ENCODE measurements around the gene FDXR. TPM values are rescaled to one million over a fixed set of nuclear protein-coding genes. Genes with fewer than 3 reads are reported as not detected.
"Not testable (repeated sequence)": the region's sequence is repeated elsewhere in the genome, so short reads cannot be mapped to it uniquely, and the experiment has no call there.

Gene FDXR
- polyA plus RNA-seq, 1 donor, result 6.3 TPM

GRCh38 chr17:74871356-74872076, 1.3 kb downstream of the FDXR start:
- Histone ChIP-seq H3K27ac (ENCODE audit: low read length) (no peak overlapping the region), H3K9me3 (ENCODE audit: control insufficient read depth, low read depth, low read length) (no peaks in the 10 kb centered on the region), H3K4me1 (ENCODE audit: control insufficient read depth, insufficient read depth, low read length) (peaks cover 10% of the 10 kb centered on the region), H3K36me3 (ENCODE audit: control insufficient read depth, insufficient read depth, low read length) (no peaks in the 10 kb centered on the region), H3K27me3 (ENCODE audit: control insufficient read depth, insufficient read depth, low read length) (no peaks in the 10 kb centered on the region), H3K4me3 (ENCODE audit: low read length) (no peak overlapping the region)
- DNase-seq, result no peak
- 95% methylated on average over 4 of the region's 11 CpGs for WGBS (ENCODE audit: insufficient coverage, low lambda C conversion rate)

- DNase-seq, result no peak
Measured at GRCh38 chr17:74870512-74870911, 2.3 kb downstream of the FDXR start.

GRCh38 chr17:74870028-74870427, 2.8 kb downstream of the FDXR start:
- not testable (repeated sequence) for DNase-seq; H3K4me3 ChIP-seq (ENCODE audit: low read length); H3K4me1 ChIP-seq (ENCODE audit: control insufficient read depth, insufficient read depth, low read length); H3K27ac ChIP-seq (ENCODE audit: low read length); H3K36me3 ChIP-seq (ENCODE audit: control insufficient read depth, insufficient read depth, low read length); H3K9me3 ChIP-seq (ENCODE audit: control insufficient read depth, low read depth, low read length); H3K27me3 ChIP-seq (ENCODE audit: control insufficient read depth, insufficient read depth, low read length)
- no CpG with 5 or more reads among the region's 9 CpGs for WGBS (ENCODE audit: insufficient coverage, low lambda C conversion rate)

More at GRCh38 chr17:74870512-74870911, 2.3 kb downstream of the FDXR start:
- Histone ChIP-seq H3K36me3 (ENCODE audit: control insufficient read depth, insufficient read depth, low read length) (no peaks in the 10 kb centered on the region), H3K9me3 (ENCODE audit: control insufficient read depth, low read depth, low read length) (no peaks in the 10 kb centered on the region), H3K27me3 (ENCODE audit: control insufficient read depth, insufficient read depth, low read length) (no peaks in the 10 kb centered on the region), H3K4me1 (ENCODE audit: control insufficient read depth, insufficient read depth, low read length) (peaks cover 10% of the 10 kb centered on the region), H3K4me3 (ENCODE audit: low read length) (no peak overlapping the region), H3K27ac (ENCODE audit: low read length) (no peak overlapping the region)
- no CpG with 5 or more reads among the region's 3 CpGs for WGBS (ENCODE audit: insufficient coverage, low lambda C conversion rate)

- Histone ChIP-seq H3K9me3 (ENCODE audit: control insufficient read depth, low read depth, low read length) (no peaks in the 10 kb centered on the region), H3K36me3 (ENCODE audit: control insufficient read depth, insufficient read depth, low read length) (no peaks in the 10 kb centered on the region), H3K4me1 (ENCODE audit: control insufficient read depth, insufficient read depth, low read length) (peaks cover 7% of the 10 kb centered on the region), H3K4me3 (ENCODE audit: low read length) (no peak overlapping the region), H3K27ac (ENCODE audit: low read length) (no peak overlapping the region), H3K27me3 (ENCODE audit: control insufficient read depth, insufficient read depth, low read length) (no peaks in the 10 kb centered on the region)
- DNase-seq, result no peak
- WGBS (ENCODE audit: insufficient coverage, low lambda C conversion rate), result no CpG with 5 or more reads among the region's 6 CpGs
Measured at GRCh38 chr17:74868908-74869255, 3.9 kb downstream of the FDXR start.

- 71% methylated on average over 5 of the region's 12 CpGs for WGBS (ENCODE audit: insufficient coverage, low lambda C conversion rate)
- Histone ChIP-seq H3K4me1 (ENCODE audit: control insufficient read depth, insufficient read depth, low read length) (peaks cover 7% of the 10 kb centered on the region), H3K27me3 (ENCODE audit: control insufficient read depth, insufficient read depth, low read length) (peaks cover under 1% of the 10 kb centered on the region), H3K36me3 (ENCODE audit: control insufficient read depth, insufficient read depth, low read length) (no peaks in the 10 kb centered on the region), H3K9me3 (ENCODE audit: control insufficient read depth, low read depth, low read length) (no peaks in the 10 kb centered on the region), H3K27ac (ENCODE audit: low read length) (no peak overlapping the region), H3K4me3 (ENCODE audit: low read length) (no peak overlapping the region)
- DNase-seq, result no peak
Measured at GRCh38 chr17:74868251-74868907, 4.4 kb downstream of the FDXR start.

- Histone ChIP-seq H3K27me3 (ENCODE audit: control insufficient read depth, insufficient read depth, low read length) (peaks cover 13% of the 10 kb centered on the region), H3K27ac (ENCODE audit: low read length) (no peak overlapping the region), H3K4me1 (ENCODE audit: control insufficient read depth, insufficient read depth, low read length) (peaks cover 13% of the 10 kb centered on the region), H3K9me3 (ENCODE audit: control insufficient read depth, low read depth, low read length) (no peaks in the 10 kb centered on the region), H3K4me3 (ENCODE audit: low read length) (no peak overlapping the region), H3K36me3 (ENCODE audit: control insufficient read depth, insufficient read depth, low read length) (no peaks in the 10 kb centered on the region)
- WGBS (ENCODE audit: insufficient coverage, low lambda C conversion rate), result no CpG with 5 or more reads among the region's 19 CpGs
- DNase-seq, result no peak
Measured at GRCh38 chr17:74866198-74866835, 6.5 kb downstream of the FDXR start.

- Histone ChIP-seq H3K27ac (ENCODE audit: low read length) (no peak overlapping the region), H3K9me3 (ENCODE audit: control insufficient read depth, low read depth, low read length) (peaks cover 6% of the 10 kb centered on the region), H3K4me1 (ENCODE audit: control insufficient read depth, insufficient read depth, low read length) (peaks cover 17% of the 10 kb centered on the region), H3K27me3 (ENCODE audit: control insufficient read depth, insufficient read depth, low read length) (peaks cover 19% of the 10 kb centered on the region), H3K36me3 (ENCODE audit: control insufficient read depth, insufficient read depth, low read length) (no peaks in the 10 kb centered on the region), H3K4me3 (ENCODE audit: low read length) (no peak overlapping the region)
- WGBS (ENCODE audit: insufficient coverage, low lambda C conversion rate), result 88% methylated on average over 1 of the region's 19 CpGs
- DNase-seq, result no peak
Measured at GRCh38 chr17:74865504-74866197, 7.1 kb downstream of the FDXR start.

- H3K36me3 ChIP-seq (ENCODE audit: control insufficient read depth, insufficient read depth, low read length), result no peaks in the 10 kb centered on the region
- no peak overlapping the region for H3K4me3 ChIP-seq (ENCODE audit: low read length)
- peaks cover 20% of the 10 kb centered on the region for H3K4me1 ChIP-seq (ENCODE audit: control insufficient read depth, insufficient read depth, low read length)
- DNase-seq, result peak; percentile 48 to 54
- 100% methylated on average over 1 of the region's 11 CpGs for WGBS (ENCODE audit: insufficient coverage, low lambda C conversion rate)
- H3K9me3 ChIP-seq (ENCODE audit: control insufficient read depth, low read depth, low read length), result peaks cover 11% of the 10 kb centered on the region
- H3K27ac ChIP-seq (ENCODE audit: low read length), result no peak overlapping the region
- H3K27me3 ChIP-seq (ENCODE audit: control insufficient read depth, insufficient read depth, low read length), result peaks cover 26% of the 10 kb centered on the region
Measured at GRCh38 chr17:74864866-74865395, 7.9 kb downstream of the FDXR start.

- H3K27me3 ChIP-seq (ENCODE audit: control insufficient read depth, insufficient read depth, low read length), result peaks cover 30% of the 10 kb centered on the region
- H3K36me3 ChIP-seq (ENCODE audit: control insufficient read depth, insufficient read depth, low read length), result no peaks in the 10 kb centered on the region
- H3K4me3 ChIP-seq (ENCODE audit: low read length), result no peak overlapping the region
- H3K4me1 ChIP-seq (ENCODE audit: control insufficient read depth, insufficient read depth, low read length), result peaks cover 20% of the 10 kb centered on the region
- DNase-seq, result no peak
- WGBS (ENCODE audit: insufficient coverage, low lambda C conversion rate), result no CpG with 5 or more reads among the region's 15 CpGs
- peaks cover 11% of the 10 kb centered on the region for H3K9me3 ChIP-seq (ENCODE audit: control insufficient read depth, low read depth, low read length)
- no peak overlapping the region for H3K27ac ChIP-seq (ENCODE audit: low read length)
Measured at GRCh38 chr17:74864297-74864865, 8.4 kb downstream of the FDXR start.

Data from large intestine (tissue), 3 donors.